Hematopoietic multipotent progenitor cell treated with erythropoietin and hydrocortisone succinate and interleukin-3 and kit ligand, for 17 days (in vitro differentiated cells): Measurements from ENCODE around the gene DAGLA.

Source experiments
- DNase-seq: peaks from one replicate; pipeline ENCODE4 v3.0.0-alpha.2; 2015; ENCODE audit warnings: low spot score

Gene DAGLA

DNA sequence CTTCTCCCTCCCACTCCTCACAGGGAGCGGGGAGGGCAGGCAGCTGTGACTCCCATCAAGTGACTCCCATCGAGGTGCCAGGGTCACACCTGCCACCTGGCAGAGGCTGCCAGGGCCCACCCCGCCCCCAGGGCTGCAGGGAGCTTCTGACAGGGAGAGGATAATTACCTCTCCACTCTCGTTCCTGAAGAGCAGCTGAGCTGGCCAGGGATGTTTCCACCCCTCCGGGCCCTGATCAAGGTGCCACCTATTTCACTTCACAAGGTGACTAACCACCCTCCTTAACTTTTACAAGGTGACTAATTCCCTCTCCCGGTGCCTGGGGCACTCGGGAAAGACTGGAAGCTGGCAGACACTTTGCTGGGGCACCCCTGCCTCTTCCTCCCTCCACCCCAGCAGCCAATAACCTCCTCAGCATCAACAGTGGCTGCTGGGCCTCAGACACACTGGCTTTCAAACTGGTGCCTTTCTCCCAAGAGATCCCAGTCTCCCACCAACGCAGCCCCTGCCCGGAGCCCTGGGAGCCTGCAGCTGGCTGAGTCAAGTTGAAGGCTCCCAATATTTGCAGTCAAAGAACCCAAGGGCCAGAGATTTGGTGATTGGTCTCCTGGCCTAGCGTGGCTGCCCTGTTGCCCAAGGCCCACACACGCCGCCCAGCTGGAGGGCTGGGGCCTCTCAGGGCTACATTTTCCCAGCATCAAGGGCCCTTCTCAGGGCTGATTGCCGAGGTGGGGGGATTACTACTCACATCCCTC, 50.2 kb downstream of the DAGLA start:
- no peak for DNase-seq

DNA sequence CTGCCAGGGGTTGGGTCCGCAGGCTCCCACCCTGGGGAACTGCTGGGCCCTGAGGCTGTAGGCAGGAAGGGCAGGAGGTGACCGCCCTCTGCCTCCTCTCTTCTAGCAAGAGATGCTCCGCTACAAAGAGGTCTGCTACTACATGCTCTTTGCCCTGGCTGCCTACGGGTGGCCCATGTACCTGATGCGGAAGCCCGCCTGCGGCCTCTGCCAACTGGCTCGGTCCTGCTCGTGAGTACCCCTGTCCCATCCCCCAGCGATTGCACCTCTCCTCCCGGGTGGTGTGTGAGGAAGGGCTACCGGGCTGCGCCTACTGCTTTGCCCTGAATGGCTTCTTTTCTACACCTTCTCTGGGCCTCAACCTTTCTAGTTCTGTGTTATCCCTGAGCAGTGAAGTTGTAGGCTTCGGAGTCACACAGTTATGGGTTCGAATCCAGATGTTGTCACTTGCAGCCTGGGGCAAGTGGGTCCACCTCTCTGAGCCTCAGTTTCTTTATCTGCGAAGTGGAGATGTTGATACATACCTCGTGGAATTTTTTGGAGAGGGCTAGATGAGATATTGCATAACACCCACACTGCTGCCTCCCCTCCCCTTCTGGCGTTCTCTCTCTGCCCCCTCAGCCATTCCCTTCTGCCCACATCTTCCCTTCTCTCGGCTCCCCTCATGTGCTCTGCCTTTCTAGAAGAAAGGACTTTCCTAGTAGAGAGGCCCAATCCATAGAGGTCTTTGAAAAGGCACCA, 51.2 kb downstream of the DAGLA start:
- DNase-seq = no peak

DNA sequence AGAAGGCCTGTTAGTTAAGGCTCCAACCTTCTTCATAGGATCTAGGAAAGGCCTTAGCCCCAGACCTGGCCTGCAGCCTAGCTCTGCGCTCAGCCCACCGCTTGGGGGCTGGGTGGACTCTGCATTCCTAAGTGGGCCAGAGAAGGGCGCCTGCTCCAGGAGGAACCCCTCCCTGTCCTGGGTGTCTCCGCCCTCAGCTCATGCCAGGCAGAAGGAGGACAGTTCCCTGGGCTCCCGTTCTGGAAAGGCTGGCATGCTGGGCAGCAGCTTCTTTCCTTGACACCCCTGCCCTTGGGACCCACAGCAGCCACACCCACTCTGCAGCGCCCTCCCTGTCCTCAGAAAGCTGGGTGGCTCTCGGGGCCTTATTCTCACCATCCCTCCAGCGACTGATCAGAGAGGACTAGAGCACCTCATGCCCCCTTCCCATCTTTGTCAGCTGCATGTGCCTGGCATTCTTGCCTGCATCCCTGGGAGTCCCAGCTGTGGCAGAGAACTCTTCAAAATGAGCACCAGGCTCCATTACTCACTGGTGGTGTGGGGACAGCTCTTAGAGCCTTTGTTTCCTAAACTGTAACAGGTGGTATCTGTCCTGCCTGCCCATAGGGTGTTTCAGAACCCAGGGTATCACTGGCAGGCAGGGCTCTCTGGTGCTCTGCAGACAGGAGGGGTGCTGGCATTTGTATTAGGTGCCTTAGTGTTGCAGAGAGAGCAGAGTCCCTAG, 51.9 kb downstream of the DAGLA start:
- DNase-seq = no peak

DNA sequence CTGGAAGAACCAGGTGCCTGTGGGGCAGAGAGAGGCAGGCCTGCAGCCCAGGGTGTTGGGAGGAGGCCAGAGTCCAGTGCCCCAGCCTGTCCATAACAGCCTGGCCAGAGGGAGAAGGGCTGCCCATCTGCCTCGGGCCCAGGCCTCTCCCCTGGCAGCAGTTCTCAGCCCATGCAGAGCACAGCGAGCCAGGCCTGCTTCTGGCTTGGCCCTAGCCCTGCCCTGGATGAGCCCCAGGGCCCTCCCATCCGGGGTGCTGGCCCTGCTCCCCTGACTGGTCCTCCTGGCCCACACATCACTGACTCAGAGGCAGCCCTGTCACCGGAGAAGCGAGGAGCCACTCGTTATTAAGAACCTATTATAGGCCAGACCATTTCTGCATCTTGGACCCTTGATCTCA, 52.5 kb downstream of the DAGLA start:
- DNase-seq = no peak

DNA sequence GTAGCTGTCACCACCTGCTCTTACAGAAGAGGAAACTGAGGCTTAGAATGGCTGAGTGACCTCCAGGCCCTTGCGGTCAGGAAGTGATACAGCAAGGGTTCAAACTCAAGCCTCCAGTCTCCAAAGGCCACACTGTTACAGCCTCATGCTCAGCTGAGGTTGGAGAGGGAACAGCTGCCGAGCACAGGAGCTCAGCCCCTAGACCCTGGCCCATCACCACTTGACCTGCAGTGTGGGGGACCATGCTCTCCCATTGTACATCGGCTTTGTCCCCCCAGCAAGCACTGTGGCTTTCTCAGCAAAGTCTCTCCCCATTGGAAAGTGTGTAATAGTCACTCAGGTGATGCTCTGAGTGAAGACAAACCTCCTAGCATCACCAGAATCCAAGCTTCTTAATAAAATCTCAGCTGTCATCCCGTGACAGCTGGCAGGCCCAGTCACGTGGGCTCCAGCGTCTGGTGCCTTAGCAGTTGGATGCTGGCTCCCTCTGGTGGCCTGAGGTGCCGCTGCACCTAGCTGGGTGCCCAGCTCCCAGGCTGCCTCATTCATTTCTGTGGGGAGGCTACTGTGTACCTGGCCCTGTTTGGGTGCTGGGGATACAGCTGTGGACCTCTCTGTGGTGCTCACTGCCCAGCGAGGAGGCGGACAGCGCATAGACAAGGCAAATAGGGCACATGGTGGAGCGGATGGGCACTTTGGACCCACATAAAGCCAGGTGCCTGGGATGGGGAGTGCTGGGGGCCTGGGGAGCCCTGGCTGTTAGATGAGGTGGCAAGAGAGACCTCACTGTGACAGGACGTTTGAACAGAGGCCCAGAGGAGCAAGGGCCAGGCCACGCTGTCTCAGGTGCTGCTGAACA, 53.2 kb downstream of the DAGLA start:
- DNase-seq = peak; percentile 79

DNA sequence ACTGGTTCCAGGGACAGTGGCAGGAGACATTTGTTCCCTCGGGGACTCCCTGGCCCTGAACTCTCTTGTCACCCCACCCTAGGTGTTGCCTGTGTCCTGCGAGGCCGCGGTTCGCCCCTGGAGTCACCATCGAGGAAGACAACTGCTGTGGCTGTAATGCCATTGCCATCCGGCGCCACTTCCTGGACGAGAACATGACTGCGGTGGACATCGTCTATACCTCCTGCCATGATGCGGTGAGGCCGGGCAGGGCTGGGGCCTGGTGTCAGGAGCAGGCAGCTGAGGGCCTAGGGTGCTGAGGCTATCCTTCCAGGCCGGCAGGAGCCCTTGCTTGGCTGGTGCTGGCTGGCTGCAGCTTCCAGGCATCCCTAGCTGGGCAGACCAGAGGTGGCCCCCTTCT, 54.6 kb downstream of the DAGLA start:
- DNase-seq = no peak

DNA sequence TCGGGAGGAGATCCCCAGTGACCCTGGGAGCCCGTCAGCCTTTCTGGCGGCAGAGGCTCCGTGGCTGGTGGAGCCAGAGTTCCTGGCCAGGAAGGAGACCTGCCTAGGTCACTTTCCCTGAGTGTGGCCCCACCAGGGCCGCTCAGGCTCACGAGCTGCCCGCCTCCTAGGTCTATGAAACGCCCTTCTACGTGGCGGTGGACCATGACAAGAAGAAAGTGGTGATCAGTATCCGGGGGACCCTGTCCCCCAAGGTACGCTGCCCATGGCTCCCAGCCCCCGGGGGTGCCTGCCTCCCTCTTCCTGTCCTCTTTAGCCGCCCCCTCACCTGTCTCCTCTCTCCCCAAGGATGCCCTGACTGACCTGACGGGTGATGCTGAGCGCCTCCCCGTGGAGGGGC, 55.2 kb downstream of the DAGLA start:
- DNase-seq = no peak

DNA sequence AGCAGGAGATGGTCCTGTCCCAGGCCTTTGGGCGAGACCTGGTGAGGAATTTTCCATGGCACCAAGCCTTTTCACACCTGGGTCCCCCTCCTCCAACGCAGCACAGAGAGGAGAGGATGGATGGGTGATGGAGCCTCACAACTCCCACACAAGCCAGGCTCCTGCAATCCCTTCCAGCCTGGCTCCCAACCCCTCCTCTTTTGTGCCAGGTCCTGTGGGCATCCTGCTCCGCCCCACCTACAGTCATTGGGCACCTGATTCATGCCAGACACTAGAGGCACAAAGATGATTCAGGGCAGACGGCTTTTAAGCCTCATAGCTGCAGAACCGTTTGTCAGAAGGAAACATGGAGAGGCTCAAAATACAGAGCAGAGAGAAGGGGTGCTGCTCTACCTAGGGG, 56.1 kb downstream of the DAGLA start:
- DNase-seq = no peak

DNA sequence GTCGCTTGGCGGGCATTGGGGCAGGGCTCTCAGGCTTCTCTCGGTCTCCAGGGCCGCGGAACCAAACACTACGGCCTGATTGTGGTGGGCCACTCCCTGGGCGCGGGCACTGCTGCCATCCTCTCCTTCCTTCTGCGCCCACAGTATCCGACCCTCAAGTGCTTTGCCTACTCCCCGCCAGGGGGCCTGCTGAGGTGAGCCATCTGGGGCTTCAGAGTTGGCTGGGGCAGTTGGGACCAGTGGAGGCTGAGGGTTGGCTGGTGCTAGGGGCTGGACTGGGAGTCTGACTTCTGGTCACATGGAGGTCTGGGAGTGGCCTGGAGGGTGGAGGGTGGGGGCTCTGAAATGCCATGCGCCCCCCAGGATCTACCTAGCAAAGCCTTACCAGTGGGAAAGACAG, 56.9 kb downstream of the DAGLA start:
- DNase-seq = no peak

DNA sequence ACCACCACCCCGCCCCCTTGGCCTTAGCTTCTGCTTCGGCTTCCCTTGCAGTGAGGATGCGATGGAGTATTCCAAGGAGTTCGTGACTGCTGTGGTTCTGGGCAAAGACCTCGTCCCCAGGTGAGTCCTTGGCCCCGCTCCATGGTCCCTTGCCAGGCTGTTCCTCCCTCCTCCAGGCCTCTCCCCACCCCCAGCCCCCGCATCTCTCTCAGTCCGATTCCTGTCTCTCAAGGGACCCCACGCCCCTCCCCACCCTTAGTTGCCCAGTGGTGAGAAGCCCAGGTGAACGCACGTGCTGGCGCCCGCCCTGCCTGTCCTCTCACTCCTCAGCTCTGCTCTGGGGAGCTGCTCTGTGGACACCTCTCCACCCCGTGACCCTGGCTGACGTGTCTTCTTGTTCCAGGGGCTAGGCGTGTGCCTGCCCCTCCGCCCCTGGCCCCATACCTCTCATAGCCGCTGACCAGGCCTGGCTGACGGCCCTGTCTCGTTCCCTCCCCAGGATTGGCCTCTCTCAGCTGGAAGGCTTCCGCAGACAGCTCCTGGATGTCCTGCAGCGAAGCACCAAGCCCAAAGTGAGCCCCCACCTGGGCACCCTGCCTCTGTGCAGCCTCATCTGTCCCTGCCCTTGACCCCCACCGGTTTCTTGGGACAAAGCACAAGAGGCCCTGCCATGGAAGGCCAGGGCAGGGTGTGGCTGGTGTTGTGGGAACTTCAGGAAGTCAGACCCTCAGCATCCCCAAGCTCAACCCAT, 57.6 kb downstream of the DAGLA start:
- DNase-seq = no peak

DNA sequence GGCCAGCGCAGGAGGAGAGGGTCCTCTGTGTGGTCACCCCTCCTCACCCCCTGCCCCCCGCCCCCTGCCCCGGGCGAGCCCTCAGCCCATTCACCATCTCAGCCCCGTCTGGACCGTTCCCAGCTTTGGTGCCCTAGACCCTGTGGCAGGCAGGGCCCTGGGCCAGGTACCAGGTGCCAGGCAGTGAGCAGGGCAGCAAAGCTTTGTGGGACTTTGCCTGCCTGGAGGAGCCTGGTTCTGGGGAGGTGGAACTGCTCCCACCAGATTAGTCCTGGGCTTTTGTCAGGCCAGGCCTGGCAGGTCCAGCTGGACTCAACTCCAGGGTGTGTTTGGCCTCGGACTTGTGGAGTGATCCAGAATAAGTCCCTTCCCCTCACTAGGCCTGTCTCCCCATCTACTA, 58.6 kb downstream of the DAGLA start:
- no peak for DNase-seq

DNA sequence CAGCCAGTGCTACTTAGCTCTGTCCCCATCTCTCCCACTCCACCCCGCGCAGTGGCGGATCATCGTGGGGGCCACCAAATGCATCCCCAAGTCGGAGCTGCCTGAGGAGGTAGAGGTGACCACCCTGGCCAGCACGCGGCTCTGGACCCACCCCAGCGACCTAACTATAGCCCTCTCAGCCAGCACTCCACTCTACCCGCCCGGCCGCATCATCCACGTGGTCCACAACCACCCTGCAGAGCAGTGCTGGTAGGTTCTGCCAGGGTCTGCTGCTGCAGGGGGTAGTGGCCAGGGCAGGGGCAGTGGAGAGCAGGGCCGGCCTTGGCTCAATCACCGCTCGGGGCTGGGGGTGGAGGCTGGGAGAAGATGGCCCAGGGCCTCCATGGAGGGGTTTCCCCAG, 59.2 kb downstream of the DAGLA start:
- no peak for DNase-seq

DNA sequence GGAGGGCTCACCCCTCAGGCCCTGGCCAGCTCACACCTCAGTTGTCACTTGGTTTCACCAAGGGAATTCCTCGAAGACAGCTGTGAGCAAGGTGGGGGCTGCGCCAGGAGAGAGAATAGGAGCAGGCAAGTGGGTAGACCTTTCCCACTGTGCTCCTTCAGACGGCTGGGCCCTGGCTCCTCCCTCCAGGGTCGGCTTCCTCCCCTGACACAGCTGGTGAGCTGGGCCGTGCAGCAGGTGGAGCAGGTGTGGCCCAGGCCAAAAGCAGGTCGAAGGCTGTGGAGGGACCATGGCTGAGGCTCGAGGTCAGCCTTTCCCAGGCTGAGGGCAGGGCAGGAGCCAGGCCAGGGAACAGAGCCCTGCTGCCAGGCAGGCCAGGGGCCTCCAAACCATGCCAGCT, 59.8 kb downstream of the DAGLA start:
- no peak for DNase-seq

DNA sequence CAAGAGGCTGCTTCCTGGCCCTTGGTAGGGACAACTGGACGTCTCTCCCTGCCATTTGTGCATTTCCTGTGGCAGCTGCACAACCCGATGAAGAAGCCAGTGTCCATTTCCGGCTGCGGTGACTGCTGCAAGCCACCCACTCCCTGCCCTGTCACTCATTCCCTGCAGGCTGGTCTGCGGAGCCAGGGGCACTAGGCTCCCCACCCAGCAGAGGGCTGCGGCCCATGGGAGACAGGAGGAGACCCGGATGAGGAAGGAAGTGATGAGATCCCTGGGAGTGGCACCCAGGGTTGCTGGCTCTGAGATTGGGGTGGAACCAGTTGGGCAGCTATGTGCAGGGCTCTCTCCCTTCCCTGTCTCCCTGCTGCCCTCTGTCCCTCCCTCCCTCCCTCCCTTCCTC, 62.2 kb downstream of the DAGLA start:
- no peak for DNase-seq

DNA sequence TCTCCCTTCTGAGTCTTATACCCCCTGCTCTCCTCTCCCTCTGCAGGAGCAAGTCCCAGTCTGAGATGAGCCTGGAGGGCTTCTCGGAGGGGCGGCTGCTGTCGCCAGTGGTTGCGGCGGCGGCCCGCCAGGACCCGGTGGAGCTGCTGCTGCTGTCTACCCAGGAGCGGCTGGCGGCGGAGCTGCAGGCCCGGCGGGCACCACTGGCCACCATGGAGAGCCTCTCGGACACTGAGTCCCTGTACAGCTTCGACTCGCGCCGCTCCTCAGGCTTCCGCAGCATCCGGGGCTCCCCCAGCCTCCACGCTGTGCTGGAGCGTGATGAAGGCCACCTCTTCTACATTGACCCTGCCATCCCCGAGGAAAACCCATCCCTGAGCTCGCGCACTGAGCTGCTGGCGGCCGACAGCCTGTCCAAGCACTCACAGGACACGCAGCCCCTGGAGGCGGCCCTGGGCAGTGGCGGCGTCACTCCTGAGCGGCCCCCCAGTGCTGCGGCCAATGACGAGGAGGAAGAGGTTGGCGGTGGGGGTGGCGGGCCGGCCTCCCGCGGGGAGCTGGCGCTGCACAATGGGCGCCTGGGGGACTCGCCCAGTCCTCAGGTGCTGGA, 63.4 kb downstream of the DAGLA start:
- DNase-seq = no peak

DNA sequence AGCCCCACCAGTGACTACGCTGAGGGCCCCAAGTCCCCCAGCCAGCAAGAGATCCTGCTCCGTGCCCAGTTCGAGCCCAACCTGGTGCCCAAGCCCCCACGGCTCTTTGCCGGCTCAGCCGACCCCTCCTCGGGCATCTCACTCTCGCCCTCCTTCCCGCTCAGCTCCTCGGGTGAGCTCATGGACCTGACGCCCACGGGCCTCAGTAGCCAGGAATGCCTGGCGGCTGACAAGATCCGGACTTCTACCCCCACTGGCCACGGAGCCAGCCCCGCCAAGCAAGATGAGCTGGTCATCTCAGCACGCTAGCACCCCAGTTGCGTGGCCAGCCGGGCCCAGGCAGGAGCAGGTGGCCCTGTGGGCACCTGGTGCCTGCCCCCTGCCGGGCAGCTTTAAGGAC, 64.0 kb downstream of the DAGLA start:
- no peak for DNase-seq

DNA sequence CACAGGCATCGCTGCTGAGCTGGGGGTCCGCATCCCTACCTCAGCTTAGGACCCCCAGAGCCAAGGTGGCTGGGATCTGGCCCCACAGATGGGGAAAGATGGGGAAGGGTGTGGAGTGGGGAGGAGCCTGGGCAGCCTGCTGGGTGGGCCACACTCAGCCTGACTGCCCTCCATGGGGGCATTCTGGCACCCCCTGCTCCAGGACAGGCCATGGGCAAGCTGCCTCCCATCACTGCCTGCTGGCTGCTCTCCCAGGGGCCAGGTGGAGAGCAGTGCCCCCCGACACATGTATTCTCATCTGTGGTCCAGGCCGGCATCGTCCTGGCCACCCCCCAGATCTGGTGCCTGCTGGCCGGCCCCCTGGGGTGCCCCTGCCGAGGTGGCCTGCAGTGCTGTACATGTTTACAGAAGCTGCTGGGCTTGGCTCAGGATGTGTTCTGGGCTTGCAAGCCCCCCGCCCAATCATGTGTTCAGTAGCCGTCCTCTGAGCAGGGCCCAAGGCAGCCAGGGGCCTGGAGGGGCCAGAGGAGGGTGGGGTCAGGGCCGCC, 64.5 kb downstream of the DAGLA start:
- DNase-seq = no peak

DNA sequence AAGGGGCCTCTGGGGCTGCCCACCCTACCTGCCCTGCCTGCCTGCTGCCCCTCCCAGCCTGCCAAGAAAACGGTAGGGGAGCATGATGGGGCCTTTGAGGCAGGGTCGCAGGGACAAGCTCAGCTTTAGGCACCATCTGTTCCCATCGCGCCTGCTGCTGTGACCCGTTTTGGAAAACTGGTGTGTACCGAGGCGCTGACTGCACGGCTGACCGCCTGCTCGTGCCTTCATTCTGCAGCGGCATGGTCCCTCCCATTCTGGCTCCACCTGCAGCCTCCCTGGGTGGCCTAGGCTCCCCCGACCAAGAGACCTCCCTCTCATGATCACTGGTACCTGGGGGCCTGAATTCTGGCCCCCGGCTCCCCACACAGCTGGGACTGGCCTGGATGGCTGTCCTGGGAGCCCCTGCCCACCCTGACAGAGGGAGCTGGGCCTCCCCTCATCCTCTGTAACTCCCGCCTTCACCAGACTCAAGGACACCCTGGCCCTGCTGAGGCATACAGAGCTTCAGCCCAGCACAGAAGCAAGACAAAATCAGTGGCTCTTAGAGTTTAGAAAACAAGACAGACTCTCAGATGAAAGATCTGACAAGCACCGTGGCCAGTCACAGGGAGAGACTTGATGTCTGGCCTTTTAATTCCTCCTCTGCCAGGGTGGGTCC, 65.7 kb downstream of the DAGLA start:
- no peak for DNase-seq

DNA sequence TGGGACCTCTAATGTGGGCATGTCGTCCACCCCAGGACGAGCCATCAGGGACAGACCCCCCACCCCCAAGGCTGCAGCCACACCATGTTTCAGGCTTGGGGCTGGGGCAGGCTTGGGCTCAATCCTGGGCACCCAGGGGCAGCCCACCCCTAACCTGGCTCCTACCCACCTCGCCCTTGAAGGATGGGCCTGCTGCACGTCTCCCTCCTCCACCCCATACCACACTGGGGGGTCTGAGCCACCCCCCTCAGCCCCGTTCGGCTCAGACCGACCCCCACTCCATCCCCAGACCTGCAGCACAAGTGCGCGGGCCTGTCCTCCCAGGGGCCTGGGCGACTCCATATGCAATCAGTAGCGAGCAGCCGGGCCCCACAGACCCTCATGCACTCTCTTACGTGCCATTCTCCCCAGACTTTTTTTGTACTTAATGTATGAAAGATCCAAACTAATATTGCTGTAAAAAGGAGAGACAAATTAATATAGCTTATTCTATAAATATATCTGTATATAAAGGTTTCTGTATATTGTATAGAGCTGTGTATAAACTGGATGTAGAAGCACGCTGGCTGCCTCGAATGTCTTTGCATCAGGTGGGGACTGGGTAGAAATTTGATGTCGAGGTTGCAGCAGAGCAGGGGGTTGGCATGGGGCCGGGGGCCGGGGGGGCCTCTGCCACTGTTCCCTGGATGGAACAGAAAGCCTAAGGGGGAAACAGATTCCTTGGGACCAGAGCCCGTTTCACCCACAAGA, 66.4 kb downstream of the DAGLA start:
- DNase-seq = no peak
